WTC11 (cell line): ENCODE data around the gene TST. TPM values are rescaled to one million over a fixed set of nuclear protein-coding genes. Genes with fewer than 3 reads are reported as not detected.

Source experiments
- ATAC-seq: fragments of 200-7000 bp; cut with Tn5 transposase; 2 replicates; pipeline ENCODE4 v1.10.0; 2021; ENCODE audit warnings: mild to moderate bottlenecking, moderate library complexity
- CTCF ChIA-PET: fragments of 300-600 bp; sonication (Branson Sonifier 250); formaldehyde crosslinking; loops from one replicate; lab custom pipeline; 2021; ENCODE audit warnings: antibody characterized with exemption; lab: Charles Lee
- POLR2A ChIA-PET: fragments of 350-600 bp; sonication (Branson Sonifier 250); formaldehyde crosslinking; loops from one replicate; lab custom pipeline; 2021; ENCODE audit warnings: antibody characterized with exemption; lab: Charles Lee
- DNase-seq: peaks from one replicate; pipeline ENCODE4 v3.0.0; 2021; ENCODE audit warnings: low spot score
- H3K27ac Mint-ChIP-seq: 2 replicates; pipeline ENCODE4 v1.8.0; 2021; ENCODE audit warnings: mixed read lengths
- H3K27me3 Mint-ChIP-seq: 2 replicates; pipeline ENCODE4 v1.8.0; 2021; ENCODE audit warnings: low read depth, mild to moderate bottlenecking, moderate library complexity, mixed read lengths
- H3K36me3 Mint-ChIP-seq: 2 replicates; pipeline ENCODE4 v1.8.0; 2021; ENCODE audit warnings: mixed read lengths
- H3K4me1 Mint-ChIP-seq: 2 replicates; pipeline ENCODE4 v1.8.0; 2022; ENCODE audit warnings: mixed read lengths
- H3K4me3 Mint-ChIP-seq: 2 replicates; pipeline ENCODE4 v1.8.0; 2021; ENCODE audit warnings: mild to moderate bottlenecking, moderate library complexity, mixed read lengths
- H3K9me3 Mint-ChIP-seq: 2 replicates; pipeline ENCODE4 v1.8.0; 2021; ENCODE audit warnings: mixed read lengths
- CBFB ChIP-seq: sonication (generic); formaldehyde crosslinking; IDR thresholded peaks from 2 replicates; pipeline ENCODE4 v1.8.1; 2022; ENCODE audit warnings: mild to moderate bottlenecking, low read depth, missing genetic modification reagents
- EMX1 ChIP-seq: fragments of 250-450 bp; sonication (Bioruptor Pico); IDR thresholded peaks from 2 replicates; pipeline ENCODE4 v1.8.0; 2021; ENCODE audit warnings: mild to moderate bottlenecking
- ESRRA ChIP-seq: sonication (generic); formaldehyde crosslinking; IDR thresholded peaks from 2 replicates; pipeline ENCODE4 v1.8.1; 2022; ENCODE audit warnings: mild to moderate bottlenecking, missing genetic modification reagents, borderline replicate concordance
- HMGA2 ChIP-seq: fragments of 250-450 bp; sonication (Bioruptor Pico); IDR thresholded peaks from 2 replicates; pipeline ENCODE4 v1.4.0; 2021; ENCODE audit warnings: mild to moderate bottlenecking, moderate library complexity
- JAZF1 ChIP-seq: fragments of 250-450 bp; sonication (Bioruptor Pico); IDR thresholded peaks from 2 replicates; pipeline ENCODE4 v1.9.0; 2021; ENCODE audit warnings: moderate library complexity, mild to moderate bottlenecking, inconsistent platforms
- NFATC4 ChIP-seq: fragments of 250-450 bp; sonication (Bioruptor Pico); IDR thresholded peaks from 2 replicates; pipeline ENCODE4 v1.9.0; 2021; ENCODE audit warnings: mild to moderate bottlenecking
- NFE2L1 ChIP-seq: sonication (generic); formaldehyde crosslinking; IDR thresholded peaks from 2 replicates; pipeline ENCODE4 v1.8.1; 2023; ENCODE audit warnings: missing genetic modification reagents
- RELA ChIP-seq: sonication (generic); formaldehyde crosslinking; IDR thresholded peaks from 2 replicates; pipeline ENCODE4 v1.8.1; 2022; ENCODE audit warnings: missing genetic modification reagents, mild to moderate bottlenecking, borderline replicate concordance
- SMAD4 ChIP-seq: sonication (generic); formaldehyde crosslinking; IDR thresholded peaks from 2 replicates; pipeline ENCODE4 v1.8.0; 2022; ENCODE audit warnings: mild to moderate bottlenecking, missing genetic modification reagents
- TCF7 ChIP-seq: sonication (generic); formaldehyde crosslinking; IDR thresholded peaks from 2 replicates; pipeline ENCODE4 v1.8.0; 2022; ENCODE audit warnings: mild to moderate bottlenecking, low read depth, missing genetic modification reagents, moderate library complexity
- ZBTB21 ChIP-seq: sonication (generic); formaldehyde crosslinking; IDR thresholded peaks from 2 replicates; pipeline ENCODE4 v1.8.1; 2023; ENCODE audit warnings: mild to moderate bottlenecking, missing genetic modification reagents, borderline replicate concordance
- ZNF219 ChIP-seq: sonication (generic); formaldehyde crosslinking; IDR thresholded peaks from 2 replicates; pipeline ENCODE4 v1.8.0; 2023; ENCODE audit warnings: missing genetic modification reagents, mild to moderate bottlenecking, borderline replicate concordance
- total RNA-seq: library from RNA; stranded (reverse); gene quantifications from 3 replicates; pipeline ENCODE4 v1.2.3, GENCODE V29; 2021
- TF ChIP-seq, protein P1 (sequence below): fragments of 200-600 bp; IDR thresholded peaks from 2 replicates; pipeline ENCODE4 v1.8.0; 2022; ENCODE audit warnings: antibody characterized with exemption
- TF ChIP-seq, protein P2 (sequence below): sonication (generic); formaldehyde crosslinking; IDR thresholded peaks from 2 replicates; pipeline ENCODE4 v1.8.1; 2022; ENCODE audit warnings: mild to moderate bottlenecking, moderate library complexity, missing genetic modification reagents
- TF ChIP-seq, protein P3 (sequence below): fragments of 250-450 bp; sonication (Bioruptor Pico); IDR thresholded peaks from 2 replicates; pipeline ENCODE4 v1.9.0; 2021; ENCODE audit warnings: mild to moderate bottlenecking
- TF ChIP-seq, protein P4 (sequence below): sonication (generic); formaldehyde crosslinking; IDR thresholded peaks from 2 replicates; pipeline ENCODE4 v1.8.1; 2023; ENCODE audit warnings: mild to moderate bottlenecking, missing genetic modification reagents, moderate library complexity
- TF ChIP-seq, protein P5 (sequence below): fragments of 250-450 bp; sonication (Bioruptor Pico); IDR thresholded peaks from 2 replicates; pipeline ENCODE4 v1.9.0; 2021; ENCODE audit warnings: mild to moderate bottlenecking
- TF ChIP-seq, protein P6 (sequence below): sonication (generic); formaldehyde crosslinking; IDR thresholded peaks from 2 replicates; pipeline ENCODE4 v1.8.1; 2022; ENCODE audit warnings: mild to moderate bottlenecking, missing genetic modification reagents, moderate library complexity, borderline replicate concordance

TST gene
- total RNA-seq, 1 experiment from 2014 or later, result 24.4 TPM

DNA sequence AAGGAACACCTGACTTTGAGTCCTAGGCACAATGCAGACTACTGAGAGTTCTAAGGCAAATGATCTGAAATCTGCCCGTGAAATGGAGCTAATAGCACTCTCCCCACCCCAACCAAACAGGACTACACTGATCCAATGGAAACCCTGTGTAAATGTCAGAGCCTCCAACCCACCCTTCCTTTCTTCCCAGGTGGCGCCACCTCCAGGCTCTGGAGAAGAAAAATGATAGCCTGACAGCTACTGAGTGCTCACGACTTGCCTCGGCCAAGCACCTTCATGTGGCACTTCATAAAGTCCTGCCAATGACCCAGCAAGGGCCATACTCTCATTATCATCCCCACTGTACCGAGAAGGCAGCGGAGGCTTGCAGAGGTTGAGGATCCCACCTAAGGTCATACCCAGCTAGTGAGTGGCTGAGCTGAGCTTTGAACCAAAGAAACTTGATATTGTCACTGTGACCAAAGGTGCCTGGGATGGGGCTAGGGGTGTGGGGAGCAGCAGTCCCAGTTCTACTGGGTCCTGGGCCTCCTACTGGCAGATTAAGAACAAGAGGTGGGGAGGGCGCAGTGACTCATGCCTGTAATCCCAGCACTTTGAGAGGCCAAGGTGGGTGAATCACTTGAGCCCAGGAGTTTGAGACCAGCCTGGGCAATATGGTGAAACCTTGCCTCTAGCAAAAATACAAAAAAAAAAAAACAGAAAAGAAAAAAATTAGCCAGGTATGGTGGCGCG lies 20.5 kb downstream of the TST start:
- ATAC-seq (peak; percentile 76), DNase-seq (peak; percentile 46)
- Mint-ChIP-seq H3K27me3 (peaks cover 8% of the 10 kb centered on the region), H3K36me3 (no peaks in the 10 kb centered on the region), H3K27ac (no peak overlapping the region), H3K9me3 (no peaks in the 10 kb centered on the region), H3K4me3 (no peak overlapping the region), H3K4me1 (peaks cover 8% of the 10 kb centered on the region)
- TF ChIP-seq NFE2L1 (no peak), TCF7 (CRISPR knock-in tag) (no peak), SMAD4 (CRISPR knock-in tag) (no peak), EMX1 (no peak), CBFB (CRISPR knock-in tag) (no peak)
- TF ChIP-seq, protein P1, sequence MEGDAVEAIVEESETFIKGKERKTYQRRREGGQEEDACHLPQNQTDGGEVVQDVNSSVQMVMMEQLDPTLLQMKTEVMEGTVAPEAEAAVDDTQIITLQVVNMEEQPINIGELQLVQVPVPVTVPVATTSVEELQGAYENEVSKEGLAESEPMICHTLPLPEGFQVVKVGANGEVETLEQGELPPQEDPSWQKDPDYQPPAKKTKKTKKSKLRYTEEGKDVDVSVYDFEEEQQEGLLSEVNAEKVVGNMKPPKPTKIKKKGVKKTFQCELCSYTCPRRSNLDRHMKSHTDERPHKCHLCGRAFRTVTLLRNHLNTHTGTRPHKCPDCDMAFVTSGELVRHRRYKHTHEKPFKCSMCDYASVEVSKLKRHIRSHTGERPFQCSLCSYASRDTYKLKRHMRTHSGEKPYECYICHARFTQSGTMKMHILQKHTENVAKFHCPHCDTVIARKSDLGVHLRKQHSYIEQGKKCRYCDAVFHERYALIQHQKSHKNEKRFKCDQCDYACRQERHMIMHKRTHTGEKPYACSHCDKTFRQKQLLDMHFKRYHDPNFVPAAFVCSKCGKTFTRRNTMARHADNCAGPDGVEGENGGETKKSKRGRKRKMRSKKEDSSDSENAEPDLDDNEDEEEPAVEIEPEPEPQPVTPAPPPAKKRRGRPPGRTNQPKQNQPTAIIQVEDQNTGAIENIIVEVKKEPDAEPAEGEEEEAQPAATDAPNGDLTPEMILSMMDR, result no peak; the same call in 1 of the 2 replicates
- TF ChIP-seq, protein P2, sequence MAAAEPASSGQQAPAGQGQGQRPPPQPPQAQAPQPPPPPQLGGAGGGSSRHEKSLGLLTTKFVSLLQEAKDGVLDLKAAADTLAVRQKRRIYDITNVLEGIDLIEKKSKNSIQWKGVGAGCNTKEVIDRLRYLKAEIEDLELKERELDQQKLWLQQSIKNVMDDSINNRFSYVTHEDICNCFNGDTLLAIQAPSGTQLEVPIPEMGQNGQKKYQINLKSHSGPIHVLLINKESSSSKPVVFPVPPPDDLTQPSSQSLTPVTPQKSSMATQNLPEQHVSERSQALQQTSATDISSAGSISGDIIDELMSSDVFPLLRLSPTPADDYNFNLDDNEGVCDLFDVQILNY, result no peak
- TF ChIP-seq, protein P3, sequence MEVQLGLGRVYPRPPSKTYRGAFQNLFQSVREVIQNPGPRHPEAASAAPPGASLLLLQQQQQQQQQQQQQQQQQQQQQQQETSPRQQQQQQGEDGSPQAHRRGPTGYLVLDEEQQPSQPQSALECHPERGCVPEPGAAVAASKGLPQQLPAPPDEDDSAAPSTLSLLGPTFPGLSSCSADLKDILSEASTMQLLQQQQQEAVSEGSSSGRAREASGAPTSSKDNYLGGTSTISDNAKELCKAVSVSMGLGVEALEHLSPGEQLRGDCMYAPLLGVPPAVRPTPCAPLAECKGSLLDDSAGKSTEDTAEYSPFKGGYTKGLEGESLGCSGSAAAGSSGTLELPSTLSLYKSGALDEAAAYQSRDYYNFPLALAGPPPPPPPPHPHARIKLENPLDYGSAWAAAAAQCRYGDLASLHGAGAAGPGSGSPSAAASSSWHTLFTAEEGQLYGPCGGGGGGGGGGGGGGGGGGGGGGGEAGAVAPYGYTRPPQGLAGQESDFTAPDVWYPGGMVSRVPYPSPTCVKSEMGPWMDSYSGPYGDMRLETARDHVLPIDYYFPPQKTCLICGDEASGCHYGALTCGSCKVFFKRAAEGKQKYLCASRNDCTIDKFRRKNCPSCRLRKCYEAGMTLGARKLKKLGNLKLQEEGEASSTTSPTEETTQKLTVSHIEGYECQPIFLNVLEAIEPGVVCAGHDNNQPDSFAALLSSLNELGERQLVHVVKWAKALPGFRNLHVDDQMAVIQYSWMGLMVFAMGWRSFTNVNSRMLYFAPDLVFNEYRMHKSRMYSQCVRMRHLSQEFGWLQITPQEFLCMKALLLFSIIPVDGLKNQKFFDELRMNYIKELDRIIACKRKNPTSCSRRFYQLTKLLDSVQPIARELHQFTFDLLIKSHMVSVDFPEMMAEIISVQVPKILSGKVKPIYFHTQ (CRISPR knock-in tag), result no peak
- TF ChIP-seq, protein P4, sequence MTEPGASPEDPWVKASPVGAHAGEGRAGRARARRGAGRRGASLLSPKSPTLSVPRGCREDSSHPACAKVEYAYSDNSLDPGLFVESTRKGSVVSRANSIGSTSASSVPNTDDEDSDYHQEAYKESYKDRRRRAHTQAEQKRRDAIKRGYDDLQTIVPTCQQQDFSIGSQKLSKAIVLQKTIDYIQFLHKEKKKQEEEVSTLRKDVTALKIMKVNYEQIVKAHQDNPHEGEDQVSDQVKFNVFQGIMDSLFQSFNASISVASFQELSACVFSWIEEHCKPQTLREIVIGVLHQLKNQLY, result no peak
- TF ChIP-seq, protein P5, sequence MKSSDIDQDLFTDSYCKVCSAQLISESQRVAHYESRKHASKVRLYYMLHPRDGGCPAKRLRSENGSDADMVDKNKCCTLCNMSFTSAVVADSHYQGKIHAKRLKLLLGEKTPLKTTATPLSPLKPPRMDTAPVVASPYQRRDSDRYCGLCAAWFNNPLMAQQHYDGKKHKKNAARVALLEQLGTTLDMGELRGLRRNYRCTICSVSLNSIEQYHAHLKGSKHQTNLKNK (CRISPR knock-in tag), result no peak
- ChIA-PET POLR2A (no interaction called here), CTCF (interaction anchor here (0.8 to 2.6 kb wide), 27 partner anchors 8 to 548 kb away, joined by 3 to 19 read pairs (median 4); partner anchors contain the start of genes IFT27, MPST, RAC2 and TST)

DNA sequence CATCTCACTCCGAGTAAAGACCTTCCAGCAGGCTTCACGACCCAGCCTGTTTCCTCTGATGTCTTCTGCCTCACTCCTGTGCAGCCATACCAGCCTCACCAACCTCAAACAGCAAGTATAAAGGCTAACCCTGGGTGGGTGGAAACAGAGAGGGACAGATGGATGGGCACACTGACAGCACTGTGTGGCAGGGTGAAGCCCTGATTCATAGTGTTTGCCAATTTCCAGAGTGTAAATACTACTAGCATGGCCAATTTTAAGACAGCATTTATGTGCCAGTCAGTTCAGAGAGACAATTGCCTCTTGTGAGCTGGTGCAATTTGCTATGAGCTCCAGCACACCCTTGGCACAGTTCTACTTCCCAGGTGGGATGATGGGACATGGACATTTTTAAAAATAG lies 21.5 kb downstream of the TST start:
- peaks cover 8% of the 10 kb centered on the region for H3K4me1 Mint-ChIP-seq
- H3K27ac Mint-ChIP-seq, result no peak overlapping the region
- ATAC-seq, result no peak
- H3K4me3 Mint-ChIP-seq, result no peak overlapping the region
- no peak for DNase-seq
- ChIA-PET POLR2A (no interaction called here), CTCF (interaction anchor here (0.6 to 2.6 kb wide), 12 partner anchors 11 to 549 kb away, joined by 3 to 10 read pairs (median 4); partner anchors contain the start of genes IFT27, MPST and TST)
- TF ChIP-seq, protein P6, sequence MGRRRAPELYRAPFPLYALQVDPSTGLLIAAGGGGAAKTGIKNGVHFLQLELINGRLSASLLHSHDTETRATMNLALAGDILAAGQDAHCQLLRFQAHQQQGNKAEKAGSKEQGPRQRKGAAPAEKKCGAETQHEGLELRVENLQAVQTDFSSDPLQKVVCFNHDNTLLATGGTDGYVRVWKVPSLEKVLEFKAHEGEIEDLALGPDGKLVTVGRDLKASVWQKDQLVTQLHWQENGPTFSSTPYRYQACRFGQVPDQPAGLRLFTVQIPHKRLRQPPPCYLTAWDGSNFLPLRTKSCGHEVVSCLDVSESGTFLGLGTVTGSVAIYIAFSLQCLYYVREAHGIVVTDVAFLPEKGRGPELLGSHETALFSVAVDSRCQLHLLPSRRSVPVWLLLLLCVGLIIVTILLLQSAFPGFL (CRISPR knock-in tag), result no peak
- no peak for TF ChIP-seq NFATC4 (CRISPR knock-in tag)
- no peak for TF ChIP-seq RELA
- TF ChIP-seq ZBTB21, result no peak
- TF ChIP-seq JAZF1 (CRISPR knock-in tag), result no peak
- no peak for TF ChIP-seq HMGA2 (CRISPR knock-in tag)
- TF ChIP-seq ESRRA, result no peak
- no peak for TF ChIP-seq ZNF219 (CRISPR knock-in tag)
- H3K27me3 Mint-ChIP-seq, result peaks cover 7% of the 10 kb centered on the region; the same call in 1 of the 2 replicates
- no peaks in the 10 kb centered on the region for H3K9me3 Mint-ChIP-seq
- H3K36me3 Mint-ChIP-seq, result no peaks in the 10 kb centered on the region
